Measurements from ENCODE around the gene NUMBL. TPM values are rescaled to one million over a fixed set of nuclear protein-coding genes. Genes with fewer than 3 reads are reported as not detected.
A peak's percentile ranks its signal among the peaks of the same experiment; 100 is the strongest.

The NUMBL gene
- total and polyA plus RNA-seq, 9 of the 15 experiments (the other 6 are each of a cell fraction or from before 2014, with no cell fraction given): 0.39 to 38.6 (median 6.6) TPM

DNA sequence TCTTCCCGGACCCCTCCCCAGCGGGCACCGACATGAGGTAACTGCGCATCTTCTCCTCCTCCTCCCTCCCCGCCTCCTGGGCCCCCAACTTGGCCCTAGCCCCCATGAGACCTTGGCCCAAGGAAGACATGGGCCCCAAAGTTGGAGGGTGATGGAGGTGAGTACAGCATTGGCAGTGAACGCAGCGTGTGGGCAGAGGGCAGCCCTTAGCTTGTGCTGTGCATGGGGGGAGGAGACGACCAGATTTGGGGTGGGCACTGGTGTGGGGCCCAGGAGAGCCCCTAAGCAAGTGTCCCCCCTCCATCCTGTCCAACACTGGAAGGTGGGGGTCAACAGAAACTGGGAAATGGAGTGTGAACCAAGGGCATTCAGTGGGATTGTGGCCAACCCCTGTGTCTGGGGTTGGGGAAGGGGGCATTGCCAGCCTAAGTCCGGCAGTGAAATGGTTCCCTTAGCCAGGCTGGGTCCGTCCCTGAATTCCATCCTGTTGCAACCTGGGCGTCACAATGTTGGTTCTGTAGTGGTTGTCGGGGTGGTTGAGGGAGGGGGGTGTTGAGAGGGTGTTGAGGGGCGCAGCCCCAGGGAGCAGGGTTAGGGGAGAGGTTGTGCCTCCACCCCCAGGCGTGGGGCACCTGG, 23.5 kb downstream of the NUMBL start (continued):
- no peak for TF ChIP-seq RUNX1 (IDR thresholded peaks at IDR 0.05; ENCODE audit: low read depth)
- TF ChIP-seq, protein P1, sequence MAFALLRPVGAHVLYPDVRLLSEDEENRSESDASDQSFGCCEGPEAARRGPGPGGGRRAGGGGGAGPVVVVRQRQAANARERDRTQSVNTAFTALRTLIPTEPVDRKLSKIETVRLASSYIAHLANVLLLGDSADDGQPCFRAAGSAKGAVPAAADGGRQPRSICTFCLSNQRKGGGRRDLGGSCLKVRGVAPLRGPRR (CRISPR knock-in tag; IDR thresholded peaks at IDR 0.05): no peak
- no peak for TF ChIP-seq NUFIP1 (IDR thresholded peaks at IDR 0.05; ENCODE audit: partially characterized antibody)
- TF ChIP-seq RFX5 (IDR thresholded peaks at IDR 0.05; ENCODE audit: low read depth, low read length): no peak
- TF ChIP-seq E2F3 (CRISPR knock-in tag; IDR thresholded peaks at IDR 0.05): no peak
- TF ChIP-seq, protein P2, sequence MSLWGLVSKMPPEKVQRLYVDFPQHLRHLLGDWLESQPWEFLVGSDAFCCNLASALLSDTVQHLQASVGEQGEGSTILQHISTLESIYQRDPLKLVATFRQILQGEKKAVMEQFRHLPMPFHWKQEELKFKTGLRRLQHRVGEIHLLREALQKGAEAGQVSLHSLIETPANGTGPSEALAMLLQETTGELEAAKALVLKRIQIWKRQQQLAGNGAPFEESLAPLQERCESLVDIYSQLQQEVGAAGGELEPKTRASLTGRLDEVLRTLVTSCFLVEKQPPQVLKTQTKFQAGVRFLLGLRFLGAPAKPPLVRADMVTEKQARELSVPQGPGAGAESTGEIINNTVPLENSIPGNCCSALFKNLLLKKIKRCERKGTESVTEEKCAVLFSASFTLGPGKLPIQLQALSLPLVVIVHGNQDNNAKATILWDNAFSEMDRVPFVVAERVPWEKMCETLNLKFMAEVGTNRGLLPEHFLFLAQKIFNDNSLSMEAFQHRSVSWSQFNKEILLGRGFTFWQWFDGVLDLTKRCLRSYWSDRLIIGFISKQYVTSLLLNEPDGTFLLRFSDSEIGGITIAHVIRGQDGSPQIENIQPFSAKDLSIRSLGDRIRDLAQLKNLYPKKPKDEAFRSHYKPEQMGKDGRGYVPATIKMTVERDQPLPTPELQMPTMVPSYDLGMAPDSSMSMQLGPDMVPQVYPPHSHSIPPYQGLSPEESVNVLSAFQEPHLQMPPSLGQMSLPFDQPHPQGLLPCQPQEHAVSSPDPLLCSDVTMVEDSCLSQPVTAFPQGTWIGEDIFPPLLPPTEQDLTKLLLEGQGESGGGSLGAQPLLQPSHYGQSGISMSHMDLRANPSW (CRISPR knock-in tag; IDR thresholded peaks at IDR 0.05): no peak
- peak; percentile 18 for TF ChIP-seq HNRNPLL (IDR thresholded peaks at IDR 0.05; ENCODE audit: low read depth, low read length, poor library complexity, severe bottlenecking)
- TF ChIP-seq POLR2AphosphoS5 (IDR thresholded peaks at IDR 0.05; ENCODE audit: control insufficient read depth, insufficient read depth, low read depth, low read length): no peak
- TF ChIP-seq NR2F6 (CRISPR knock-in tag; IDR thresholded peaks at IDR 0.05): no peak

Measured in K562 (cell line).